GM12875 (cell line): ENCODE measurements around the gene SLC46A1.

Source experiments
- H3K4me3 ChIP-seq: one replicate; pipeline ENCODE4 v1.5.1; 2011; ENCODE audit warnings: low read depth, low read length, control low read depth
- TF ChIP-seq, protein P1 (sequence below): IDR thresholded peaks from 2 replicates; pipeline ENCODE4 v1.5.1; 2011; ENCODE audit warnings: low read depth, mild to moderate bottlenecking, control low read depth, inconsistent platforms, low read length, moderate library complexity, borderline replicate concordance; ENCODE audit not compliant: insufficient read depth

SLC46A1 gene

GRCh38 chr17:28402844-28403243 is 3.2 kb downstream of the SLC46A1 start:
- TF ChIP-seq, protein P1, sequence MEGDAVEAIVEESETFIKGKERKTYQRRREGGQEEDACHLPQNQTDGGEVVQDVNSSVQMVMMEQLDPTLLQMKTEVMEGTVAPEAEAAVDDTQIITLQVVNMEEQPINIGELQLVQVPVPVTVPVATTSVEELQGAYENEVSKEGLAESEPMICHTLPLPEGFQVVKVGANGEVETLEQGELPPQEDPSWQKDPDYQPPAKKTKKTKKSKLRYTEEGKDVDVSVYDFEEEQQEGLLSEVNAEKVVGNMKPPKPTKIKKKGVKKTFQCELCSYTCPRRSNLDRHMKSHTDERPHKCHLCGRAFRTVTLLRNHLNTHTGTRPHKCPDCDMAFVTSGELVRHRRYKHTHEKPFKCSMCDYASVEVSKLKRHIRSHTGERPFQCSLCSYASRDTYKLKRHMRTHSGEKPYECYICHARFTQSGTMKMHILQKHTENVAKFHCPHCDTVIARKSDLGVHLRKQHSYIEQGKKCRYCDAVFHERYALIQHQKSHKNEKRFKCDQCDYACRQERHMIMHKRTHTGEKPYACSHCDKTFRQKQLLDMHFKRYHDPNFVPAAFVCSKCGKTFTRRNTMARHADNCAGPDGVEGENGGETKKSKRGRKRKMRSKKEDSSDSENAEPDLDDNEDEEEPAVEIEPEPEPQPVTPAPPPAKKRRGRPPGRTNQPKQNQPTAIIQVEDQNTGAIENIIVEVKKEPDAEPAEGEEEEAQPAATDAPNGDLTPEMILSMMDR: no peak
- H3K4me3 ChIP-seq: no peak overlapping the region

DNA sequence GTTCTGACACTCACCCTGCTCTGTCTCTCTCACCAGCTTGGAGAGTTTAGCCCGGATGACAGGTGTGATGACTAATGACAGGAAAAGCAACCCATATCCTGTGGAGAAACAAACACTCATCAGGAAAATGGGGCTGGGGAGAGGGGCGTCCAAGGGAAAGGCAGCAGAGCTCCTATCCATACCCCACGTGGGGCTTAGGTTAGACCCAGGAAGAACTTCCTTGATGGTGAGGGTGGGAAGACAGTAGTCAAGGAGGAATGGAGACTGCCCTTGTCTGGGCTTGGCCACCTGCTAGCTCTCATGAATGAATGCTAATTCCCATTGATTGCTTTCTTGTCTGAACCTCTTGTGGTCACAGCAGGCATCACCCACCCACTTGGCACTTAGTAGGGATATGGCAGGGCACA is 3.8 kb downstream of the SLC46A1 start:
- H3K4me3 ChIP-seq: no peak overlapping the region
- TF ChIP-seq, protein P1: no peak

- TF ChIP-seq, protein P1: no peak
- no peak overlapping the region for H3K4me3 ChIP-seq
These were observed 6.2 kb downstream of the SLC46A1 start for GRCh38 chr17:28399808-28400207.

DNA sequence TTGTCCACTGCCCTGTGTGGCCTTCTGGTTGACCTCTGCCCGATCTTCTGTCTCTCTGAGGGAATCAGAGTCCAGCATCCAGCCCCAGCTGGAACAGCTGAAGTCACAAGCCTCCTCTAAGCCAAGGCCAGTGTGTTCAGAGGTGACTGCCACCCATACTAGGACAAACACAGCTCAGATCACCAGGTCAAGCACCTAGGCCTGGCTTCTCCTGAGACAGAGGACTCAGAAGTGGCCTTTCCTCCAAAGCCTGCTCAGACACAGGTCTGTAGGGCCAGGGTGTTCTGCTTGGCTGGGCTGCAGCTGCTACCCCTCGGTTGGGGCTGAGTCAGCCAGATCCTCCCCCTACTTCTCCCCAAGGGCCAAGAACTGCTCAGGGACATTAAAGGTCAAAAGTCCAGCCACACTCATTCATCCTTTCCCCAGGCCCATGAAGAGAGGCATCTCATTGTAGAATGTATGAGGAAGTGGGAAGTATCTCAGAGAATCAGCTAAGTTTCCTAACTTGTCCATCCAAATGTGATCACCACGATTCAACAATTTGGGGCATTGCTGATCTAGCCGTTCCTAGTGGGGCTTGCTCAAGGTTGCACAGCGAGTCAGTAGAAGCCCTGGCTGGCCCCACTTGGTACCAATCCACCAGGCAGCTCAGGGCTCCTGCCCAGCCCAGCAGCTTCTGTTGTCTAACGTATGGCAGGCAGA is 7.6 kb downstream of the SLC46A1 start:
- TF ChIP-seq, protein P1: no peak
- H3K4me3 ChIP-seq: no peak overlapping the region

- no peak overlapping the region for H3K4me3 ChIP-seq
- TF ChIP-seq, protein P1: no peak
These were observed 8.2 kb downstream of the SLC46A1 start for GRCh38 chr17:28397687-28398279.

DNA sequence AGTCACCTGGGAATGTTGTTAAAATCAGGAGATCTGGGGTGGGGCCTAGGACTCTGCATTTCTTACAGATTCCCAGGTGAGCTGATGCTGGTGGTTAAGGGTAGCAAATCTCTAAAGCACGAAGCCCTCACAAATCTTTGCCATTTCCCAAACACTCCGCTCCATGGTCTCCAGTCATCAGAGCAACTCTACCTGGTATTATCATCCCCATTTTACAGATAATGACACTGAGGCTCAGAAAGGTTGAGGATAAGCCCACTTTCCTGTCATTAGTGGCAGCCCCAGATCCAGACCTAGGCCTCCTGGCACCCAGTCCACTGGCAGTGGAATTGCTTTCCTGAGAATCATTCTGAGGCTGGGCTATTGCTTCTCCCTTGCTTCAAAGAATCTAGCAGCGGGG is 8.7 kb downstream of the SLC46A1 start:
- H3K4me3 ChIP-seq: no peak overlapping the region
- TF ChIP-seq, protein P1: no peak

DNA sequence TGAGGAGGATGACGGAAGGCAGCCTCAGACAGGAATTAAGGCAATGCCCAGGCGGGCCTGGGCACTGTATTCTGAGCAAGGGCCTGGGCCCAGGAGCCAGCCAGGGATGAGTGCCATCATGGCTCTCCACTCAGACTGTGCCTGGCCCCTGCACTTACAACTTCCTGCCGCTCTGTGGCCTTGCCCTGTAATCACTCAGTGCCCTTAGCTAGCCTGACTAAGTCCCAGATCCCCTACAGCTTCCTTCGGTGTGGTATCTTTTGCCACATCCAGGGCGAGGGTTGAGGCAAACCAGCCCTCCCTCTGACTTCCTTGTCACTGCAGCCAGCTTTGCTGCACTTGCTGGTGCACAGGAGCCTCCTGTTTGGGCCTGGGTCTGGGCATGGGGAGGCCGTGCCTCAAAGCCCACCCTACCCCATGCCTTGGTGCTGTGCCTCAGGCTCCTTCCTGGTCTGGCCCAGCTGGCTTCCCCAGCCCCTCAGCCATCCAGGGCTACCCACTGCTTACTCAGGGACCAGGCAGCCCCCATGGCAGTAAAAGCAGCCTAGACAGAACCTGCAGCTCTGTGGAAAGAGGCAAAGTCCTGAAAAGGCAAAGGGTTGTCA is 9.3 kb downstream of the SLC46A1 start:
- TF ChIP-seq, protein P1: no peak
- no peak overlapping the region for H3K4me3 ChIP-seq
